WTC11 (cell line): ENCODE results near the gene PLK2. TPM values are rescaled to one million over a fixed set of nuclear protein-coding genes. Genes with fewer than 3 reads are reported as not detected.

Experiments
- ATAC-seq: fragments of 200-7000 bp; cut with Tn5 transposase; 2 replicates; pipeline ENCODE4 v1.10.0; 2021; ENCODE audit warnings: mild to moderate bottlenecking, moderate library complexity
- CTCF ChIA-PET: fragments of 300-600 bp; sonication (Branson Sonifier 250); formaldehyde crosslinking; loops from one replicate; lab custom pipeline; 2021; ENCODE audit warnings: antibody characterized with exemption; lab: Charles Lee
- POLR2A ChIA-PET: fragments of 350-600 bp; sonication (Branson Sonifier 250); formaldehyde crosslinking; loops from one replicate; lab custom pipeline; 2021; ENCODE audit warnings: antibody characterized with exemption; lab: Charles Lee
- DNase-seq: peaks from one replicate; pipeline ENCODE4 v3.0.0; 2021; ENCODE audit warnings: low spot score
- H3K27ac Mint-ChIP-seq: 2 replicates; pipeline ENCODE4 v1.8.0; 2021; ENCODE audit warnings: mixed read lengths
- H3K27me3 Mint-ChIP-seq: 2 replicates; pipeline ENCODE4 v1.8.0; 2021; ENCODE audit warnings: low read depth, mild to moderate bottlenecking, moderate library complexity, mixed read lengths
- H3K36me3 Mint-ChIP-seq: 2 replicates; pipeline ENCODE4 v1.8.0; 2021; ENCODE audit warnings: mixed read lengths
- H3K4me1 Mint-ChIP-seq: 2 replicates; pipeline ENCODE4 v1.8.0; 2022; ENCODE audit warnings: mixed read lengths
- H3K4me3 Mint-ChIP-seq: 2 replicates; pipeline ENCODE4 v1.8.0; 2021; ENCODE audit warnings: mild to moderate bottlenecking, moderate library complexity, mixed read lengths
- H3K9me3 Mint-ChIP-seq: 2 replicates; pipeline ENCODE4 v1.8.0; 2021; ENCODE audit warnings: mixed read lengths
- ETV6 ChIP-seq: sonication (generic); formaldehyde crosslinking; IDR thresholded peaks from 2 replicates; pipeline ENCODE4 v1.8.1; 2022; ENCODE audit warnings: mild to moderate bottlenecking, missing genetic modification reagents
- GRHL2 ChIP-seq: fragments of 250-450 bp; sonication (Bioruptor Pico); IDR thresholded peaks from 2 replicates; pipeline ENCODE4 v1.8.0; 2022; ENCODE audit warnings: mild to moderate bottlenecking, moderate library complexity; ENCODE audit not compliant: insufficient replicate concordance, severe bottlenecking
- JUN ChIP-seq: sonication (generic); formaldehyde crosslinking; IDR thresholded peaks from 2 replicates; pipeline ENCODE4 v1.8.0; 2023; ENCODE audit warnings: mild to moderate bottlenecking, missing genetic modification reagents
- NR1H2 ChIP-seq: sonication (generic); formaldehyde crosslinking; IDR thresholded peaks from 2 replicates; pipeline ENCODE4 v1.9.0; 2021; ENCODE audit warnings: mild to moderate bottlenecking, moderate library complexity, missing genetic modification reagents
- NR3C1 ChIP-seq: sonication (generic); formaldehyde crosslinking; conservative IDR thresholded peaks from 2 replicates; pipeline ENCODE4 v1.8.1; 2023; ENCODE audit warnings: low read depth, mild to moderate bottlenecking, missing genetic modification reagents
- SMAD4 ChIP-seq: sonication (generic); formaldehyde crosslinking; IDR thresholded peaks from 2 replicates; pipeline ENCODE4 v1.8.0; 2022; ENCODE audit warnings: mild to moderate bottlenecking, missing genetic modification reagents
- TEAD4 ChIP-seq: sonication (generic); formaldehyde crosslinking; IDR thresholded peaks from 2 replicates; pipeline ENCODE4 v1.8.0; 2022; ENCODE audit warnings: mild to moderate bottlenecking, missing genetic modification reagents
- ZNF121 ChIP-seq: sonication (generic); formaldehyde crosslinking; IDR thresholded peaks from 2 replicates; pipeline ENCODE4 v1.8.0; 2023; ENCODE audit warnings: missing genetic modification reagents
- ZNF138 ChIP-seq: sonication (generic); formaldehyde crosslinking; conservative IDR thresholded peaks from 2 replicates; pipeline ENCODE4 v1.8.1; 2022; ENCODE audit warnings: mild to moderate bottlenecking, moderate library complexity, missing genetic modification reagents
- ZNF416 ChIP-seq: fragments of 250-450 bp; sonication (Bioruptor Pico); IDR thresholded peaks from 2 replicates; pipeline ENCODE4 v1.9.0; 2021; ENCODE audit warnings: mild to moderate bottlenecking, inconsistent platforms
- total RNA-seq: library from RNA; stranded (reverse); gene quantifications from 3 replicates; pipeline ENCODE4 v1.2.3, GENCODE V29; 2021
- TF ChIP-seq, protein P1 (sequence below): fragments of 250-450 bp; sonication (Bioruptor Pico); IDR thresholded peaks from 2 replicates; pipeline ENCODE4 v2.1.2; 2022; ENCODE audit warnings: mild to moderate bottlenecking, moderate library complexity
- TF ChIP-seq, protein P2 (sequence below): sonication (generic); formaldehyde crosslinking; IDR thresholded peaks from 2 replicates; pipeline ENCODE4 v1.8.0; 2023; ENCODE audit warnings: mild to moderate bottlenecking, missing genetic modification reagents
- TF ChIP-seq, protein P3 (sequence below): sonication (generic); formaldehyde crosslinking; IDR thresholded peaks from 2 replicates; pipeline ENCODE4 v1.8.1; 2022; ENCODE audit warnings: missing genetic modification reagents, borderline replicate concordance
- TF ChIP-seq, protein P4 (sequence below): sonication (generic); formaldehyde crosslinking; IDR thresholded peaks from 2 replicates; pipeline ENCODE4 v1.8.0; 2023; ENCODE audit warnings: missing genetic modification reagents
- TF ChIP-seq, protein P5 (sequence below): sonication (generic); formaldehyde crosslinking; IDR thresholded peaks from 2 replicates; pipeline ENCODE4 v1.8.1; 2023; ENCODE audit warnings: mild to moderate bottlenecking, missing genetic modification reagents
- TF ChIP-seq, protein P6 (sequence below): fragments of 200-600 bp; IDR thresholded peaks from 2 replicates; pipeline ENCODE4 v1.8.0; 2022; ENCODE audit warnings: antibody characterized with exemption

The PLK2 gene
- total RNA-seq, 1 experiment from 2014 or later = 37.1 TPM

DNA sequence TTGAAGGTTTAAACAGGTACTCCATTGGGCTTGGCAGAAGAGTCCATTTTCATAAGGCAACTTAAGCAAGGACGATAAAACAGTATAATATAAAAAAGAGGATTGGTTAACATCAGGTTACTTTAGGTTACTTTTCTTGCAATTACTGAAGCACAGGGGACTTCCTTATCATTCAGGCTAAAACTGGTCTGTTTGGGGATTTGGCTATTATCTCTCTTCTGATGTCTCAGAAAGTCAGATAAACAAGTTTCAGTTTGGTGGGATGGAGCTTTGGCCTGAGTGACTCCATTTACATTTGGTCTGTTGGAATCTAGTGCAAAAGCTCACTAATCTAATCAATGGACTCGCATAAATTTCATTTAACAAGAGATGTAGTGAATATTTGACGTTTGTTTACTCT is 39.3 kb upstream of the PLK2 start:
- no peak for DNase-seq
- Mint-ChIP-seq H3K9me3 (no peaks in the 10 kb centered on the region), H3K27me3 (no peaks in the 10 kb centered on the region; the same call in 1 of the 2 replicates)
- TF ChIP-seq ZNF138 (CRISPR knock-in tag) (no peak), ZNF121 (CRISPR knock-in tag) (no peak), JUN (CRISPR knock-in tag) (no peak), NR1H2 (CRISPR knock-in tag) (no peak), ETV6 (CRISPR knock-in tag) (no peak), NR3C1 (CRISPR knock-in tag) (no peak), ZNF416 (CRISPR knock-in tag) (no peak), GRHL2 (CRISPR knock-in tag) (no peak), SMAD4 (no peak), TEAD4 (CRISPR knock-in tag) (no peak)
- TF ChIP-seq, protein P1, sequence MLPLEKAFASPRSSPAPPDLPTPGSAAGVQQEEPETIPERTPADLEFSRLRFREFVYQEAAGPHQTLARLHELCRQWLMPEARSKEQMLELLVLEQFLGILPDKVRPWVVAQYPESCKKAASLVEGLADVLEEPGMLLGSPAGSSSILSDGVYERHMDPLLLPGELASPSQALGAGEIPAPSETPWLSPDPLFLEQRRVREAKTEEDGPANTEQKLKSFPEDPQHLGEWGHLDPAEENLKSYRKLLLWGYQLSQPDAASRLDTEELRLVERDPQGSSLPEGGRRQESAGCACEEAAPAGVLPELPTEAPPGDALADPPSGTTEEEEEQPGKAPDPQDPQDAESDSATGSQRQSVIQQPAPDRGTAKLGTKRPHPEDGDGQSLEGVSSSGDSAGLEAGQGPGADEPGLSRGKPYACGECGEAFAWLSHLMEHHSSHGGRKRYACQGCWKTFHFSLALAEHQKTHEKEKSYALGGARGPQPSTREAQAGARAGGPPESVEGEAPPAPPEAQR (CRISPR knock-in tag) = no peak
- TF ChIP-seq, protein P2, sequence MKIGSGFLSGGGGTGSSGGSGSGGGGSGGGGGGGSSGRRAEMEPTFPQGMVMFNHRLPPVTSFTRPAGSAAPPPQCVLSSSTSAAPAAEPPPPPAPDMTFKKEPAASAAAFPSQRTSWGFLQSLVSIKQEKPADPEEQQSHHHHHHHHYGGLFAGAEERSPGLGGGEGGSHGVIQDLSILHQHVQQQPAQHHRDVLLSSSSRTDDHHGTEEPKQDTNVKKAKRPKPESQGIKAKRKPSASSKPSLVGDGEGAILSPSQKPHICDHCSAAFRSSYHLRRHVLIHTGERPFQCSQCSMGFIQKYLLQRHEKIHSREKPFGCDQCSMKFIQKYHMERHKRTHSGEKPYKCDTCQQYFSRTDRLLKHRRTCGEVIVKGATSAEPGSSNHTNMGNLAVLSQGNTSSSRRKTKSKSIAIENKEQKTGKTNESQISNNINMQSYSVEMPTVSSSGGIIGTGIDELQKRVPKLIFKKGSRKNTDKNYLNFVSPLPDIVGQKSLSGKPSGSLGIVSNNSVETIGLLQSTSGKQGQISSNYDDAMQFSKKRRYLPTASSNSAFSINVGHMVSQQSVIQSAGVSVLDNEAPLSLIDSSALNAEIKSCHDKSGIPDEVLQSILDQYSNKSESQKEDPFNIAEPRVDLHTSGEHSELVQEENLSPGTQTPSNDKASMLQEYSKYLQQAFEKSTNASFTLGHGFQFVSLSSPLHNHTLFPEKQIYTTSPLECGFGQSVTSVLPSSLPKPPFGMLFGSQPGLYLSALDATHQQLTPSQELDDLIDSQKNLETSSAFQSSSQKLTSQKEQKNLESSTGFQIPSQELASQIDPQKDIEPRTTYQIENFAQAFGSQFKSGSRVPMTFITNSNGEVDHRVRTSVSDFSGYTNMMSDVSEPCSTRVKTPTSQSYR (CRISPR knock-in tag) = no peak
- TF ChIP-seq, protein P3, sequence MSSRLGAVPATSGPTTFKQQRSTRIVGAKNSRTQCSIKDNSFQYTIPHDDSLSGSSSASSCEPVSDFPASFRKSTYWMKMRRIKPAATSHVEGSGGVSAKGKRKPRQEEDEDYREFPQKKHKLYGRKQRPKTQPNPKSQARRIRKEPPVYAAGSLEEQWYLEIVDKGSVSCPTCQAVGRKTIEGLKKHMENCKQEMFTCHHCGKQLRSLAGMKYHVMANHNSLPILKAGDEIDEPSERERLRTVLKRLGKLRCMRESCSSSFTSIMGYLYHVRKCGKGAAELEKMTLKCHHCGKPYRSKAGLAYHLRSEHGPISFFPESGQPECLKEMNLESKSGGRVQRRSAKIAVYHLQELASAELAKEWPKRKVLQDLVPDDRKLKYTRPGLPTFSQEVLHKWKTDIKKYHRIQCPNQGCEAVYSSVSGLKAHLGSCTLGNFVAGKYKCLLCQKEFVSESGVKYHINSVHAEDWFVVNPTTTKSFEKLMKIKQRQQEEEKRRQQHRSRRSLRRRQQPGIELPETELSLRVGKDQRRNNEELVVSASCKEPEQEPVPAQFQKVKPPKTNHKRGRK = no peak
- TF ChIP-seq, protein P4, sequence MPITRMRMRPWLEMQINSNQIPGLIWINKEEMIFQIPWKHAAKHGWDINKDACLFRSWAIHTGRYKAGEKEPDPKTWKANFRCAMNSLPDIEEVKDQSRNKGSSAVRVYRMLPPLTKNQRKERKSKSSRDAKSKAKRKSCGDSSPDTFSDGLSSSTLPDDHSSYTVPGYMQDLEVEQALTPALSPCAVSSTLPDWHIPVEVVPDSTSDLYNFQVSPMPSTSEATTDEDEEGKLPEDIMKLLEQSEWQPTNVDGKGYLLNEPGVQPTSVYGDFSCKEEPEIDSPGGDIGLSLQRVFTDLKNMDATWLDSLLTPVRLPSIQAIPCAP (CRISPR knock-in tag) = no peak
- TF ChIP-seq, all 79 proteins: peak for 0
- H3K36me3 Mint-ChIP-seq = no peaks in the 10 kb centered on the region
- ChIA-PET CTCF (interaction anchor here (0.6 to 5.3 kb wide), 6 partner anchors 13 to 364 kb away, joined by 3 to 69 read pairs (median 4); no protein-coding TSS in a partner anchor), POLR2A (no interaction called here)
- H3K27ac Mint-ChIP-seq = no peak overlapping the region
- H3K4me1 Mint-ChIP-seq = peaks cover 14% of the 10 kb centered on the region
- no peak overlapping the region for H3K4me3 Mint-ChIP-seq
- no peak for ATAC-seq

DNA sequence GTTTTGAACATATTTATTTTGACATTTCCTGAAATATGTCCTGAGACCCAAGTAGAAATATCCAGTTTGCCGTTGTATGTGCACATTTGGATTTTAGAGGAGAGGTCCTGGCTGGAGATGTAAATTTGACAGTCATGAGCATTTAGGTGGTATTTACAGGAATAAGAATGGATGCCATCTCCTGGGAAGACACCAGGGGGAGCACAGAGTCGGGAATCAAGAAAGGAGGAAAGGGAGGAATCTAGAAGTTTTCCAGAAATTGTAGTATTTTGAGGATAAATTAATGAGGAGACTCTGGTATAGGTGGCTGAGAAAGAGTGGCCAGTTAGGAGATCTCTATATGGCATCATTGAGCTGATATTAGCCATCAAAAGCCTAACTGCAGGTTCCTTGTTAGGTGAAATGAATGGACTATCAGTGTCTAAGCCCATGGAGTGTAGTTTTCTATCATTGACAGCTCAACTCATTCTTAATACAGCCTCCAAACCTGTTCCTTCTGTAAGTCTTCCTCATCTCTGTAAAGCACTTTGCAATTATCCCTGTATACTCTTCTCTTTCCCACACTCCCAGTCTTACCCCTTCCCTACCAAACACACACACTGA is 38.6 kb upstream of the PLK2 start:
- H3K9me3 Mint-ChIP-seq = no peaks in the 10 kb centered on the region
- DNase-seq (peak; percentile 66), ATAC-seq (peak; percentile 63)
- ChIA-PET CTCF (interaction anchor here (0.6 to 5.3 kb wide), 6 partner anchors 12 to 364 kb away, joined by 3 to 69 read pairs (median 4); no protein-coding TSS in a partner anchor), POLR2A (no interaction called here)
- no peaks in the 10 kb centered on the region; the same call in 1 of the 2 replicates for H3K27me3 Mint-ChIP-seq
- H3K27ac Mint-ChIP-seq = no peak overlapping the region
- no peaks in the 10 kb centered on the region for H3K36me3 Mint-ChIP-seq
- H3K4me3 Mint-ChIP-seq = no peak overlapping the region
- TF ChIP-seq, protein P5, sequence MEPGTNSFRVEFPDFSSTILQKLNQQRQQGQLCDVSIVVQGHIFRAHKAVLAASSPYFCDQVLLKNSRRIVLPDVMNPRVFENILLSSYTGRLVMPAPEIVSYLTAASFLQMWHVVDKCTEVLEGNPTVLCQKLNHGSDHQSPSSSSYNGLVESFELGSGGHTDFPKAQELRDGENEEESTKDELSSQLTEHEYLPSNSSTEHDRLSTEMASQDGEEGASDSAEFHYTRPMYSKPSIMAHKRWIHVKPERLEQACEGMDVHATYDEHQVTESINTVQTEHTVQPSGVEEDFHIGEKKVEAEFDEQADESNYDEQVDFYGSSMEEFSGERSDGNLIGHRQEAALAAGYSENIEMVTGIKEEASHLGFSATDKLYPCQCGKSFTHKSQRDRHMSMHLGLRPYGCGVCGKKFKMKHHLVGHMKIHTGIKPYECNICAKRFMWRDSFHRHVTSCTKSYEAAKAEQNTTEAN (CRISPR knock-in tag) = no peak
- TF ChIP-seq, protein P6, sequence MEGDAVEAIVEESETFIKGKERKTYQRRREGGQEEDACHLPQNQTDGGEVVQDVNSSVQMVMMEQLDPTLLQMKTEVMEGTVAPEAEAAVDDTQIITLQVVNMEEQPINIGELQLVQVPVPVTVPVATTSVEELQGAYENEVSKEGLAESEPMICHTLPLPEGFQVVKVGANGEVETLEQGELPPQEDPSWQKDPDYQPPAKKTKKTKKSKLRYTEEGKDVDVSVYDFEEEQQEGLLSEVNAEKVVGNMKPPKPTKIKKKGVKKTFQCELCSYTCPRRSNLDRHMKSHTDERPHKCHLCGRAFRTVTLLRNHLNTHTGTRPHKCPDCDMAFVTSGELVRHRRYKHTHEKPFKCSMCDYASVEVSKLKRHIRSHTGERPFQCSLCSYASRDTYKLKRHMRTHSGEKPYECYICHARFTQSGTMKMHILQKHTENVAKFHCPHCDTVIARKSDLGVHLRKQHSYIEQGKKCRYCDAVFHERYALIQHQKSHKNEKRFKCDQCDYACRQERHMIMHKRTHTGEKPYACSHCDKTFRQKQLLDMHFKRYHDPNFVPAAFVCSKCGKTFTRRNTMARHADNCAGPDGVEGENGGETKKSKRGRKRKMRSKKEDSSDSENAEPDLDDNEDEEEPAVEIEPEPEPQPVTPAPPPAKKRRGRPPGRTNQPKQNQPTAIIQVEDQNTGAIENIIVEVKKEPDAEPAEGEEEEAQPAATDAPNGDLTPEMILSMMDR = peak; percentile 74
- peaks cover 14% of the 10 kb centered on the region for H3K4me1 Mint-ChIP-seq
